ENCODE results near the gene MRPL41. TPM values are rescaled to one million over a fixed set of nuclear protein-coding genes. Genes with fewer than 3 reads are reported as not detected.
A peak's percentile ranks its signal among the peaks of the same experiment; 100 is the strongest.
"Not testable (repeated sequence)": the region's sequence is repeated elsewhere in the genome, so short reads cannot be mapped to it uniquely, and the experiment has no call there.

MRPL41 gene
- total RNA-seq, 2 donors from 2014 or later = 75.8 to 133 TPM

DNA sequence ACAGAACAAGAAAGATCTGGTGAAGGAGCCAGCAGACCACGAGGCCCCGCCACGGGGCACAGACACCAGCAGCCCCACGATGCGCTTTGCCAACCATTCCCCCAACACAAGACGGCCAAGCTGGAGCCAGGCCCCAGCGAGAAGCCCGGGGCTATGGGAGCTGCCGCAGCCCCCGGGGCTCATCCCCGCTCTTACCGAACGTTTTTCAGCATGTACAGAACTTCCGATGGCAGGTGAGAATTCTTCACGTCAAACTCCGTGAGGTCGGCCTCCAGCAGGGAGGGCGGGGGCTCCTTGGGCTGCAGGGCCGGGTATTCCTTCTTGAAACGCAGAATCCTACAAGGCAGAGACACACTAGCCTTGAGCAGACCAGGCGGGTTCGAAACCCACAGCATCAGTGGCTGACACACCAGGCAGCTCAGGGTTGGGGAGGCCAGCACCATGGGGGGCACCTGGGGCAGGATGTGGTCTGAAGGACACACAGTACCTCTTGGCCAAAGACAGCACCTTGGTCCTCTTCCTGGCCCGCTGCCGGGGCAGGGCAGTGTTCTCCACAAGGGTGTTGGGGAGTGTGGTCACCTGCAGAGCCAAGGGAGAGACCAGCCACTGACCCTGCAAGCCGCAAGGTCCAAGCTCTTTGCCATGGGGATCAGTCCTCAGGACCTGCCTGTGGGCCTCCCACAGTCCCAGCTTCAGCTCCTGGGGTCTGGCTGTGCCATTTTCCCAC lies 8.3 kb upstream of the MRPL41 start:
- H3K4me1 ChIP-seq (replicated peaks) = no peaks in the 10 kb centered on the region
- no peak overlapping the region for H3K27ac ChIP-seq
- WGBS = 90% methylated on average over 23 of the region's 25 CpGs
- no peak overlapping the region for H3K4me3 ChIP-seq
- no peaks in the 10 kb centered on the region for H3K36me3 ChIP-seq
- no peaks in the 10 kb centered on the region for H3K27me3 ChIP-seq (replicated peaks; ENCODE audit: insufficient read depth)
- TF ChIP-seq POLR2AphosphoS5 (IDR thresholded peaks at IDR 0.05) (no peak), POLR2A (IDR thresholded peaks at IDR 0.05) (no peak)
- TF ChIP-seq, protein P1, sequence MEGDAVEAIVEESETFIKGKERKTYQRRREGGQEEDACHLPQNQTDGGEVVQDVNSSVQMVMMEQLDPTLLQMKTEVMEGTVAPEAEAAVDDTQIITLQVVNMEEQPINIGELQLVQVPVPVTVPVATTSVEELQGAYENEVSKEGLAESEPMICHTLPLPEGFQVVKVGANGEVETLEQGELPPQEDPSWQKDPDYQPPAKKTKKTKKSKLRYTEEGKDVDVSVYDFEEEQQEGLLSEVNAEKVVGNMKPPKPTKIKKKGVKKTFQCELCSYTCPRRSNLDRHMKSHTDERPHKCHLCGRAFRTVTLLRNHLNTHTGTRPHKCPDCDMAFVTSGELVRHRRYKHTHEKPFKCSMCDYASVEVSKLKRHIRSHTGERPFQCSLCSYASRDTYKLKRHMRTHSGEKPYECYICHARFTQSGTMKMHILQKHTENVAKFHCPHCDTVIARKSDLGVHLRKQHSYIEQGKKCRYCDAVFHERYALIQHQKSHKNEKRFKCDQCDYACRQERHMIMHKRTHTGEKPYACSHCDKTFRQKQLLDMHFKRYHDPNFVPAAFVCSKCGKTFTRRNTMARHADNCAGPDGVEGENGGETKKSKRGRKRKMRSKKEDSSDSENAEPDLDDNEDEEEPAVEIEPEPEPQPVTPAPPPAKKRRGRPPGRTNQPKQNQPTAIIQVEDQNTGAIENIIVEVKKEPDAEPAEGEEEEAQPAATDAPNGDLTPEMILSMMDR (IDR thresholded peaks at IDR 0.05) = no peak
- intact Hi-C loops (cut with DNase I) = no loop called here
- DNase-seq (ENCODE audit: low spot score) = no peak
- no peaks in the 10 kb centered on the region for H3K9me3 ChIP-seq

DNA sequence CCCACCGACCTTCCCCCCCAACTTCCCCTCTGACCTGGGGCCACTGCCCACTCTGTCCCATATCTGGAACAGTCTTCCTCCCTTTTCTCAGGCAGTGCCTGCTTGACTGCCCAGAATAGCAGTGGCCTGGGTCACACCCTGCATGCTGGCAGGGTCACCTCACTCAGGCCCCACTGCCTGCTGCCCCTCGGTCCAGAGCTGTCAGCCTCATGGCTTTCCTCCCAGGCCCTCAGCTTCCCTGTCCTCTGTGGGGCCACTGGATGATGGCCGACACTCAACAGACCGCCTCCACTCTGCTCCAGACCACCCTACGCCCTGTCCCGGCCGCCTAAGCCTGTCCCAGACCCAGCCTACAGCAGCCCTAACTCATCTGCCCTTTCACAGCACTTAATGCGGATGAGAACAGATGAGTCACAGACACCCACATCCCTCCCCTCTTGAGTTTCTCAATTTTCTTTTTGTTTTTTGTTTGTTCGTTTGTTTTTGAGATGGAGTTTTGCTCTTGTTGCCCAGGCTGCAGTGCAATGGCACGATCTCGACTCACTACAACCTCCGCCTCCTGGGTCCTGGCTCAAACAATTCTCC lies 7.4 kb upstream of the MRPL41 start:
- TF ChIP-seq, protein P1 (IDR thresholded peaks at IDR 0.05) = no peak
- TF ChIP-seq POLR2A (IDR thresholded peaks at IDR 0.05) (no peak), POLR2AphosphoS5 (IDR thresholded peaks at IDR 0.05) (no peak)
- 78% methylated on average over 12 of the region's 12 CpGs for WGBS
- H3K36me3 ChIP-seq = no peaks in the 10 kb centered on the region

DNA sequence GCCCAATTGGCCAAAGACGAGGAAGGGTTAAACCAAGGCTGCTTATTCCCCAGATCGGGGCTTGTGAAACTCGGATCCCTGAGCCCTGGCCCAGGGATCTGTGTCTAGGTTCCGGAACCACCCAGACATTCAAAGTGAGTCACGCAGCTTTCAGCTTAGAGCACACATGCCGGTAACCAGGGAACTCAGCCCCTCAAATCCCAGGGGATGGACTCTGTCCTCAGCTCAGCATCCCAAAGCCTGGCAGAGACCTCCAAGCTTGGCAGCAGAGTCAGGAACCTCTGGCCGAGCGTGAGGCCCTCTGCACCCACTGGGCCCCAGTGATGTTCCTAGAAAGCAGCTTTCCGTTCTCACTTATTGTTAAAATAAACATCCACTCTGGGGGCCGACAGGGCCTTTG lies 6.6 kb upstream of the MRPL41 start:
- no peak for DNase-seq (ENCODE audit: low spot score)
- Histone ChIP-seq H3K4me1 (replicated peaks) (no peaks in the 10 kb centered on the region), H3K36me3 (no peaks in the 10 kb centered on the region), H3K27ac (no peak overlapping the region), H3K27me3 (replicated peaks; ENCODE audit: insufficient read depth) (no peaks in the 10 kb centered on the region), H3K4me3 (no peak overlapping the region), H3K9me3 (no peaks in the 10 kb centered on the region)
- intact Hi-C loops (cut with DNase I) = no loop called here
- TF ChIP-seq, protein P1 (IDR thresholded peaks at IDR 0.05) = no peak
- TF ChIP-seq POLR2A (IDR thresholded peaks at IDR 0.05) (no peak), POLR2AphosphoS5 (IDR thresholded peaks at IDR 0.05) (no peak)
- WGBS = 80% methylated on average over 10 of the region's 10 CpGs

More for the DNA sequence above, 7.4 kb upstream of the MRPL41 start:
- H3K4me1 ChIP-seq (replicated peaks) = no peaks in the 10 kb centered on the region
- H3K27ac ChIP-seq = no peak overlapping the region
- no peaks in the 10 kb centered on the region for H3K9me3 ChIP-seq
- H3K4me3 ChIP-seq = no peak overlapping the region
- DNase-seq (ENCODE audit: low spot score) = no peak
- intact Hi-C loops (cut with DNase I) = no loop called here
- no peaks in the 10 kb centered on the region for H3K27me3 ChIP-seq (replicated peaks; ENCODE audit: insufficient read depth)

DNA sequence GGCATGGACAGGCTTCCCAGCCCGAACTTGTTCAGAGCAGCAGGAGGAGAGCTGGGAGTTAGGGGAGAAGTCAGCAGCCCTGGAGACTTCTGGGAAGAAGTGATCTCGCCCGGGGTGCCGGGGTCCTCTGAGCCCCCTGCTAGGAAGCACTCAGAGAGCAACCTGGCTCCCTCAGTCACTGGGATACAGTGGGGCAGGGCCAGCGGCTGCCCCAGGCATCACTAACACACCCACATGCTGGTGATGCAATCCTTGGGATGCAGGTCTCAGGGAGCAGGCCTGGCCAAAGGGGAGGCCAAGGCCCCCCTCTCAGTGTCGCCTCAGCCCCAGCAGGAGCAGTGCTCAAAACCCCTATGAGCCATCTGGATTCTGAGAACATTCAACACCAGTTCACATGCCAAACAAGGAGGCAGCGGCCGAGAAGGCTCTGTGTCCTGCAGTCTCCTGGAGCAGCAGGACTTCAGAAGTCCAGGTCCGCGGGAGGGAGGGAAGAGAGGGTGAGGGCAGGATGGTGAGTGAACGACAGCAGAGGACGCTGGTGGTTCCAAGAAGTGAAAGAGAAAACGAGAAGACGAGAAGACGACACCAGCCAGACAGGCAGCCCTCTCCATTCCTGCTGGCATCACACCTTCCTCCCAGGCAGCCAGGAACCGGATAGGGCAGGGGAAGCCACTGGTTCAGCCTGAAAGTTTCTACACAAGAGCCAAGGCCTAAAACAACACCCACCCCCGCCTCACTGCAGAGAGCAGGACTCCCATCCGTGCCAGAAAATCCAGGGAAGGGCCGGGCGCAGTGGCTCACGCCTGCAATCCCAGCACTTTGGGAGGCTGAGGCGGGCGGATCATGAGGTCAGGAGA lies 3.8 kb upstream of the MRPL41 start:
- no peaks in the 10 kb centered on the region for H3K9me3 ChIP-seq
- H3K4me3 ChIP-seq = peak overlapping the region in 1 of 2 donors; percentile 85
- peak overlapping the region; percentile 90 to 93 for H3K27ac ChIP-seq
- TF ChIP-seq POLR2AphosphoS5 (IDR thresholded peaks at IDR 0.05) = peak; percentile 74
- TF ChIP-seq POLR2A (IDR thresholded peaks at IDR 0.05) = no peak
- no peaks in the 10 kb centered on the region for H3K27me3 ChIP-seq (replicated peaks; ENCODE audit: insufficient read depth)
- DNase-seq (ENCODE audit: low spot score) = peak; percentile 78
- WGBS = 79% methylated on average over 23 of the region's 23 CpGs
- H3K4me1 ChIP-seq (replicated peaks) = peaks cover 4% of the 10 kb centered on the region
- intact Hi-C loops (cut with DNase I) = no loop called here
- no peaks in the 10 kb centered on the region for H3K36me3 ChIP-seq

DNA sequence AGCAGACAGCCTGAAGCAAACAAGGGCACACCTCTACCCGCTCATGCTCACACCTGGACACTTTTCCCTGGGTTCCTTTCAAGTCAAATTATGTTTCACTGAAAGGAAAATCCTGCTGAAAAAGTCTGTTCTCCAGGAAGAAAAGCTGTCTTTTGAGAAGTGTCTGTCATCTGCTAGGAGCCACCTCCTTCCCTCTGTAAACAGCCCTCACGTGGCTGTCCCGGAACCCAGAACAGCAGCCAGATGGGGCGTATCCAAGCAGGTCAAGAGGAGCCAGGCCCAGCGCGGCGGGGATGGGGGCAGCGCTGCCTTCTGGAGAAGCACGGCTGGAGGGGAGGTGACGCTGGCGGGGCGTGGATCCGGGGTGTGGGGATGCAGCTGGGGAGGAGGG lies 1.5 kb upstream of the MRPL41 start, which contains the start of gene PNPLA7:
PNPLA7 (minus strand) TSS at position 172 of the 391 bp plus-strand sequence. CDS start 205 bp downstream, outside the sequence.
- Histone ChIP-seq H3K27me3 (replicated peaks; ENCODE audit: insufficient read depth) (no peaks in the 10 kb centered on the region), H3K27ac (peak within 1 kb of the TSS; percentile 92 to 93), H3K9me3 (no peaks in the 10 kb centered on the region), H3K4me3 (peak within 1 kb of the TSS; percentile 71 to 85), H3K36me3 (no peaks in the 10 kb centered on the region), H3K4me1 (replicated peaks) (peaks cover 4% of the 10 kb centered on the region)
- WGBS = 1% methylated on average over 13 of the region's 13 CpGs
- DNase-seq (ENCODE audit: low spot score) = peak; percentile 94
- TF ChIP-seq POLR2AphosphoS5 (IDR thresholded peaks at IDR 0.05) (peak; percentile 95), POLR2A (IDR thresholded peaks at IDR 0.05) (peak; percentile 65)
- TF ChIP-seq, protein P1 (IDR thresholded peaks at IDR 0.05) = no peak
- intact Hi-C loops (cut with DNase I) = no loop called here

DNA sequence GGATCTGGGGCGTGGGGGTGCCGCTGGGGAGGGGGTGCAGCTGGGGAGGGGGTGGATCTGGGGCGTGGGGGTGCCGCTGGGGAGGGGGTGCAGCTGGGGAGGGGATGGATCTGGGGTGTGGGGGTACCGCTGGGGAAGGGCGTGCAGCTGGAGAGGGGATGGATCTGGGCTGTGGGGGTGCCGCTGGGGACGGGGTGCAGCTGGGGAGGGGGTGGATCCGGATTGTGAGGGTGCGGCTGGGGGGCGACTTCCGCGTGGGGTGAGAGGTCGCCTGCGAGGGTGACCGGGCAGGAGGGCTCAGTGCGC lies 768 bp upstream of the MRPL41 start:
- Histone ChIP-seq H3K4me3 (peak overlapping the region; percentile 71 to 85), H3K27ac (peak overlapping the region; percentile 92 to 93)
- H3K27me3 ChIP-seq (replicated peaks; ENCODE audit: insufficient read depth); H3K4me1 ChIP-seq (replicated peaks); intact Hi-C loops (cut with DNase I); H3K36me3 ChIP-seq; DNase-seq (ENCODE audit: low spot score); H3K9me3 ChIP-seq: not testable (repeated sequence)
- WGBS = 2% methylated on average over 16 of the region's 17 CpGs
